Neural cell (in vitro differentiated cells): Measurements from ENCODE around the gene RBM19. TPM values are rescaled to one million over a fixed set of nuclear protein-coding genes. Genes with fewer than 3 reads are reported as not detected.

Experiments
- H2AFZ ChIP-seq: fragments of 200-600, 300-800 bp; sonication (generic), shearing (Covaris generic); 2 replicates; pipeline ENCODE4 v1.6.0; 2014; ENCODE audit warnings: low read depth, mild to moderate bottlenecking, antibody characterized with exemption, low read length, moderate library complexity
- H3F3A ChIP-seq: fragments of 200-600 bp; shearing (Covaris generic); 2 replicates; pipeline ENCODE4 v1.6.1; 2016; ENCODE audit warnings: mild to moderate bottlenecking, moderate library complexity, mixed read lengths, antibody characterized with exemption, low read length; ENCODE audit not compliant: insufficient read depth, poor library complexity, severe bottlenecking
- H3K27ac ChIP-seq: fragments of 200-600, 300-800 bp; sonication (generic), shearing (Covaris generic); 2 replicates; pipeline ENCODE4 v1.5.1; 2014; ENCODE audit warnings: mild to moderate bottlenecking, low read length, moderate library complexity
- H3K27me3 ChIP-seq: fragments of 300-800, 200-600 bp; sonication (generic), shearing (Covaris generic); 2 replicates; pipeline ENCODE4 v1.6.0; 2014; ENCODE audit warnings: mild to moderate bottlenecking, low read depth, low read length, moderate library complexity; ENCODE audit not compliant: insufficient read depth
- H3K36me3 ChIP-seq: fragments of 300-800, 200-600 bp; sonication (generic), shearing (Covaris generic); 2 replicates; pipeline ENCODE4 v1.5.1; 2014; ENCODE audit warnings: mild to moderate bottlenecking, antibody characterized with exemption, low read length, moderate library complexity; ENCODE audit not compliant: insufficient read depth
- H3K4me2 ChIP-seq: fragments of 300-800, 200-600 bp; sonication (generic), shearing (Covaris generic); 2 replicates; pipeline ENCODE4 v1.6.0; 2014; ENCODE audit warnings: mild to moderate bottlenecking, low read length
- H3K4me3 ChIP-seq: fragments of 300-800, 200-600 bp; sonication (generic), shearing (Covaris generic); 2 replicates; pipeline ENCODE4 v1.5.1; 2014; ENCODE audit warnings: mild to moderate bottlenecking, low read length, moderate library complexity
- H3K79me2 ChIP-seq: fragments of 200-600 bp; shearing (Covaris generic); replicated peaks from 2 replicates; pipeline ENCODE4 v1.6.0; 2014; ENCODE audit warnings: mild to moderate bottlenecking, low read length, moderate library complexity; ENCODE audit not compliant: insufficient read depth
- H3K9ac ChIP-seq: fragments of 300-800, 200-600 bp; sonication (generic), shearing (Covaris generic); 2 replicates; pipeline ENCODE4 v1.6.1; 2016; ENCODE audit warnings: mild to moderate bottlenecking, low read length, mixed read lengths
- H3K9me2 ChIP-seq: fragments of 200-600 bp; shearing (Covaris generic); 2 replicates; pipeline ENCODE4 v1.6.1; 2016; ENCODE audit warnings: mild to moderate bottlenecking, low read length, mixed read lengths; ENCODE audit not compliant: insufficient read depth
- H3K9me3 ChIP-seq: fragments of 200-600, 300-800 bp; sonication (generic), shearing (Covaris generic); 2 replicates; pipeline ENCODE4 v1.6.1; 2016; ENCODE audit warnings: mild to moderate bottlenecking, mixed run types, low read length, moderate library complexity, mixed read lengths
- H4K20me1 ChIP-seq: fragments of 200-600 bp; shearing (Covaris generic); 2 replicates; pipeline ENCODE4 v1.6.1; 2016; ENCODE audit warnings: mild to moderate bottlenecking, mixed run types; ENCODE audit not compliant: insufficient read depth
- EP300 ChIP-seq: fragments of 450-650 bp; conservative IDR thresholded peaks from 2 replicates; pipeline ENCODE4 v1.6.1; 2014; ENCODE audit warnings: antibody characterized with exemption, mild to moderate bottlenecking, moderate library complexity; ENCODE audit not compliant: poor library complexity, severe bottlenecking
- EZH2 ChIP-seq: fragments of 200-600, 300-800 bp; shearing (Covaris generic), sonication (generic); IDR thresholded peaks from 2 replicates; pipeline ENCODE4 v1.6.1; 2014; ENCODE audit warnings: antibody characterized with exemption, low read length, borderline replicate concordance, mild to moderate bottlenecking; ENCODE audit not compliant: insufficient read depth, poor library complexity, severe bottlenecking
- MXI1 ChIP-seq: fragments of 450-650 bp; conservative IDR thresholded peaks from 2 replicates; pipeline ENCODE4 v1.6.1; 2014; ENCODE audit warnings: antibody characterized with exemption, mild to moderate bottlenecking; ENCODE audit not compliant: poor library complexity, severe bottlenecking
- POLR2AphosphoS5 ChIP-seq: IDR thresholded peaks from 2 replicates; pipeline ENCODE4 v1.6.1; 2012
- RAD21 ChIP-seq: fragments of 450-650 bp; conservative IDR thresholded peaks from 2 replicates; pipeline ENCODE4 v1.6.1; 2014; ENCODE audit warnings: antibody characterized with exemption, mild to moderate bottlenecking, moderate library complexity
- SMC3 ChIP-seq: fragments of 450-650 bp; conservative IDR thresholded peaks from 2 replicates; pipeline ENCODE4 v1.6.1; 2014; ENCODE audit warnings: antibody characterized with exemption, mild to moderate bottlenecking, moderate library complexity; ENCODE audit not compliant: poor library complexity
- TAF1 ChIP-seq: IDR thresholded peaks from 2 replicates; pipeline ENCODE4 v1.6.1; 2012; ENCODE audit warnings: low read depth
- polyA plus RNA-seq: library from polyadenylated mRNA; depleted of rRNA; stranded (reverse); fragments of >200 nt; gene quantifications from 2 replicates; pipeline ENCODE4 v1.2.3, GENCODE V29; 2014
- TF ChIP-seq, protein P1 (sequence below): fragments of 450-650 bp; IDR thresholded peaks from 2 replicates; pipeline ENCODE4 v1.5.1; 2014; ENCODE audit warnings: antibody characterized with exemption, mild to moderate bottlenecking, moderate library complexity; ENCODE audit not compliant: poor library complexity, severe bottlenecking
- TF ChIP-seq, protein P2 (sequence below): IDR thresholded peaks from 2 replicates; pipeline ENCODE4 v1.6.1; 2012; ENCODE audit warnings: borderline replicate concordance

The RBM19 gene
- polyA plus RNA-seq, 1 donor from 2014 or later = 14.2 TPM

DNA sequence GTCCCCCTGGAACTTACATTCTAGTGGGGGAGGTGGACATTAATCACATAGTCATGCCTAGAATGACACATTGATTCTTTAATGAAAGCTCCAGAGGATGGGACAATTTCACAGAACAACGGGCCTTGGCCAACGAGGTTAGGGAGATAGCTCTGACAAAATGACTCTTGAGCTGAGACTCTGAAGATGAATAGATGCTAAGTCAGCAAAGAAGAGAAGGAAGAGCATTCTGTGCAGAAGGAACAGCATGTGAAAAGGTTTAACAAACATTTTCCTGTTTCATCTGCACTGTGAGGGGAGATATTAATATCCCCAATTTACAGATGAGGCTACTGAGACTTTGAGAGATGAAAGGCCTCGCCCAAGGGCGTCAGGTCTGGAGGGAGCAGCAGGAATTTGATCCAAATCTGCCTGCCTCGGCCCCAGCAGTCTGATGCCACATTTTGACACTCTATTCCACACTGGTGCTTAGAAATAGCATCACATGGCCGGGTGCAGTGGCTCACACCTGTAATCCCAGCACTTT is 193.6 kb downstream of the RBM19 start:
- Histone ChIP-seq H3K36me3 (no peaks in the 10 kb centered on the region), H3K79me2 (no peaks in the 10 kb centered on the region), H3K4me2 (no peak overlapping the region), H3K9me2 (no peaks in the 10 kb centered on the region), H3F3A (no peaks in the 10 kb centered on the region), H4K20me1 (no peaks in the 10 kb centered on the region), H3K4me3 (no peak overlapping the region), H2AFZ (no peak overlapping the region), H3K9me3 (no peaks in the 10 kb centered on the region), H3K27ac (no peak overlapping the region), H3K27me3 (no peaks in the 10 kb centered on the region), H3K9ac (no peak overlapping the region)
- no peak for TF ChIP-seq MXI1
- no peak for TF ChIP-seq POLR2AphosphoS5
- TF ChIP-seq RAD21 = no peak
- no peak for TF ChIP-seq TAF1
- TF ChIP-seq SMC3 = no peak
- TF ChIP-seq, protein P1, sequence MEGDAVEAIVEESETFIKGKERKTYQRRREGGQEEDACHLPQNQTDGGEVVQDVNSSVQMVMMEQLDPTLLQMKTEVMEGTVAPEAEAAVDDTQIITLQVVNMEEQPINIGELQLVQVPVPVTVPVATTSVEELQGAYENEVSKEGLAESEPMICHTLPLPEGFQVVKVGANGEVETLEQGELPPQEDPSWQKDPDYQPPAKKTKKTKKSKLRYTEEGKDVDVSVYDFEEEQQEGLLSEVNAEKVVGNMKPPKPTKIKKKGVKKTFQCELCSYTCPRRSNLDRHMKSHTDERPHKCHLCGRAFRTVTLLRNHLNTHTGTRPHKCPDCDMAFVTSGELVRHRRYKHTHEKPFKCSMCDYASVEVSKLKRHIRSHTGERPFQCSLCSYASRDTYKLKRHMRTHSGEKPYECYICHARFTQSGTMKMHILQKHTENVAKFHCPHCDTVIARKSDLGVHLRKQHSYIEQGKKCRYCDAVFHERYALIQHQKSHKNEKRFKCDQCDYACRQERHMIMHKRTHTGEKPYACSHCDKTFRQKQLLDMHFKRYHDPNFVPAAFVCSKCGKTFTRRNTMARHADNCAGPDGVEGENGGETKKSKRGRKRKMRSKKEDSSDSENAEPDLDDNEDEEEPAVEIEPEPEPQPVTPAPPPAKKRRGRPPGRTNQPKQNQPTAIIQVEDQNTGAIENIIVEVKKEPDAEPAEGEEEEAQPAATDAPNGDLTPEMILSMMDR = no peak
- TF ChIP-seq, protein P2, sequence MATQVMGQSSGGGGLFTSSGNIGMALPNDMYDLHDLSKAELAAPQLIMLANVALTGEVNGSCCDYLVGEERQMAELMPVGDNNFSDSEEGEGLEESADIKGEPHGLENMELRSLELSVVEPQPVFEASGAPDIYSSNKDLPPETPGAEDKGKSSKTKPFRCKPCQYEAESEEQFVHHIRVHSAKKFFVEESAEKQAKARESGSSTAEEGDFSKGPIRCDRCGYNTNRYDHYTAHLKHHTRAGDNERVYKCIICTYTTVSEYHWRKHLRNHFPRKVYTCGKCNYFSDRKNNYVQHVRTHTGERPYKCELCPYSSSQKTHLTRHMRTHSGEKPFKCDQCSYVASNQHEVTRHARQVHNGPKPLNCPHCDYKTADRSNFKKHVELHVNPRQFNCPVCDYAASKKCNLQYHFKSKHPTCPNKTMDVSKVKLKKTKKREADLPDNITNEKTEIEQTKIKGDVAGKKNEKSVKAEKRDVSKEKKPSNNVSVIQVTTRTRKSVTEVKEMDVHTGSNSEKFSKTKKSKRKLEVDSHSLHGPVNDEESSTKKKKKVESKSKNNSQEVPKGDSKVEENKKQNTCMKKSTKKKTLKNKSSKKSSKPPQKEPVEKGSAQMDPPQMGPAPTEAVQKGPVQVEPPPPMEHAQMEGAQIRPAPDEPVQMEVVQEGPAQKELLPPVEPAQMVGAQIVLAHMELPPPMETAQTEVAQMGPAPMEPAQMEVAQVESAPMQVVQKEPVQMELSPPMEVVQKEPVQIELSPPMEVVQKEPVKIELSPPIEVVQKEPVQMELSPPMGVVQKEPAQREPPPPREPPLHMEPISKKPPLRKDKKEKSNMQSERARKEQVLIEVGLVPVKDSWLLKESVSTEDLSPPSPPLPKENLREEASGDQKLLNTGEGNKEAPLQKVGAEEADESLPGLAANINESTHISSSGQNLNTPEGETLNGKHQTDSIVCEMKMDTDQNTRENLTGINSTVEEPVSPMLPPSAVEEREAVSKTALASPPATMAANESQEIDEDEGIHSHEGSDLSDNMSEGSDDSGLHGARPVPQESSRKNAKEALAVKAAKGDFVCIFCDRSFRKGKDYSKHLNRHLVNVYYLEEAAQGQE = no peak
- TF ChIP-seq EP300 = no peak
- no peak for TF ChIP-seq EZH2

DNA sequence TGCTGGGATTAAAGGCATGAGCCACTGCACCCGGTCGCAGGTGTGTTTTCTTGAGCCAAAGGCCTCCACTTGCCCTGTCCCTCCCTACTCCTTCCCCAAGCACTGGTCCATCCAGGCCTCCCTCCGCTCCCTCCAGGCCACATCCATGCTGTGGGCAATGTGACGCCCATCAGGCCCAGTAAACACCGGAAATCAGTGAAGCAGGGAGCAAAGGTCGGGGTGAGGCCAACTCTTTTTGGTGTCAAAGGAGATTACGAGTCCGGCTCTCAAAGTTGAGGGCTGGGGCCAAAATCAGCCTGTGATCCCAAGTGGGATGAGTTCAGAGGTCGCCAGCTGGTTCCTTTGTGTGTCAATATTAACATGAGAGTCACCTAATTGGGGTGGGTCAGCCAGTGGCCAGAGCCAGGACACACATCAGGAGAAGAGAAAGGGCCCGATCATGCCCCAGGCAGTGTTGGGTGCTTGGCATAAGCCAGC is 195.7 kb downstream of the RBM19 start:
- TF ChIP-seq MXI1 (no peak), SMC3 (no peak), POLR2AphosphoS5 (no peak), TAF1 (no peak)
- Histone ChIP-seq H3K9ac (no peak overlapping the region), H3K27me3 (no peaks in the 10 kb centered on the region), H2AFZ (no peak overlapping the region), H3K79me2 (no peaks in the 10 kb centered on the region), H4K20me1 (no peaks in the 10 kb centered on the region), H3K4me2 (no peak overlapping the region), H3K9me2 (no peaks in the 10 kb centered on the region), H3F3A (no peaks in the 10 kb centered on the region), H3K9me3 (no peaks in the 10 kb centered on the region), H3K4me3 (no peak overlapping the region), H3K27ac (no peak overlapping the region), H3K36me3 (no peaks in the 10 kb centered on the region)
